ENCODE results near the gene PLEKHA8. TPM values are rescaled to one million over a fixed set of nuclear protein-coding genes. Genes with fewer than 3 reads are reported as not detected.
A peak's percentile ranks its signal among the peaks of the same experiment; 100 is the strongest.
"Not testable (repeated sequence)": the region's sequence is repeated elsewhere in the genome, so short reads cannot be mapped to it uniquely, and the experiment has no call there.

The PLEKHA8 gene
- total and polyA plus RNA-seq, 11 donors = 1.5 to 6.8 (median 4.1) TPM

- peak in 2 of 5 donors; percentile 41 to 50 for DNase-seq
- no peaks in the 10 kb centered on the region for H3K9me3 ChIP-seq
Measured at GRCh38 chr7:30093420-30093952, 65.3 kb downstream of the PLEKHA8 start.

GRCh38 chr7:30098599-30098998 is 70.4 kb downstream of the PLEKHA8 start:
- WGBS, 4 donors = 93 to 98% (median 98%) methylated on average over 17 to 21 of the region's 21 CpGs
- not testable (repeated sequence) for ATAC-seq

More at GRCh38 chr7:30093420-30093952, 65.3 kb downstream of the PLEKHA8 start:
- no peak overlapping the region for H3K27ac ChIP-seq
- H3K4me3 ChIP-seq = no peak overlapping the region
- H3K4me1 ChIP-seq = peaks cover 0 to 5% (median 0%) of the 10 kb centered on the region in 12 donors
- TF ChIP-seq POLR2A (IDR thresholded peaks at IDR 0.05) (no peak), CTCF (IDR thresholded peaks at IDR 0.05) (no peak)
- H3K36me3 ChIP-seq = no peaks in the 10 kb centered on the region
- intact Hi-C loops (cut with DNase I) = no loop called here
- H3K27me3 ChIP-seq = no peaks in the 10 kb centered on the region
- peak in 3 of 4 donors; percentile 32 to 87 (median 71) for ATAC-seq
- WGBS, 4 donors = 67 to 83% (median 82%) methylated on average over 4 to 5 of the region's 5 CpGs

GRCh38 chr7:30102281-30102680 is 74.1 kb downstream of the PLEKHA8 start:
- Histone ChIP-seq H3K27me3 (no peaks in the 10 kb centered on the region), H3K27ac (no peak overlapping the region), H3K4me3 (no peak overlapping the region), H3K36me3 (no peaks in the 10 kb centered on the region), H3K9me3 (peaks cover 0 to 1% (median 0%) of the 10 kb centered on the region in 12 donors), H3K4me1 (no peaks in the 10 kb centered on the region)
- TF ChIP-seq CTCF (IDR thresholded peaks at IDR 0.05) (no peak), POLR2A (IDR thresholded peaks at IDR 0.05) (no peak)
- no peak for DNase-seq
- no peak for ATAC-seq
- intact Hi-C loops (cut with DNase I) = no loop called here
- 91 to 96% (median 93%) methylated on average over 3 of the region's 3 CpGs for WGBS, 4 donors

More at GRCh38 chr7:30098599-30098998, 70.4 kb downstream of the PLEKHA8 start:
- H3K4me3 ChIP-seq; H3K27ac ChIP-seq; H3K4me1 ChIP-seq; H3K9me3 ChIP-seq; DNase-seq; H3K27me3 ChIP-seq; intact Hi-C loops (cut with DNase I); H3K36me3 ChIP-seq: not testable (repeated sequence)

- ATAC-seq (no peak), DNase-seq (no peak)
- Histone ChIP-seq H3K4me1 (no peaks in the 10 kb centered on the region), H3K27ac (no peak overlapping the region), H3K27me3 (no peaks in the 10 kb centered on the region), H3K4me3 (no peak overlapping the region), H3K9me3 (peaks cover 0 to 16% (median 0%) of the 10 kb centered on the region in 12 donors), H3K36me3 (no peaks in the 10 kb centered on the region)
- WGBS, 4 donors = 69 to 82% (median 80%) methylated on average over 1 of the region's 1 CpG
- TF ChIP-seq POLR2A (IDR thresholded peaks at IDR 0.05) (no peak), CTCF (IDR thresholded peaks at IDR 0.05) (no peak)
- intact Hi-C loops (cut with DNase I) = no loop called here
Measured at GRCh38 chr7:30104157-30104556, 75.9 kb downstream of the PLEKHA8 start.
